Activated naive CD4-positive, alpha-beta T cell (primary cell): ENCODE measurements around the gene PCSK5.

Experiments
- DNase-seq, 4 experiments: peaks; one replicate each; lab custom pipeline; 2025; lab: John Stamatoyannopoulos, UW

PCSK5 gene

GRCh38 chr9:75921391-75922127 is 31.1 kb downstream of the PCSK5 start:
- DNase-seq = no peak

DNA sequence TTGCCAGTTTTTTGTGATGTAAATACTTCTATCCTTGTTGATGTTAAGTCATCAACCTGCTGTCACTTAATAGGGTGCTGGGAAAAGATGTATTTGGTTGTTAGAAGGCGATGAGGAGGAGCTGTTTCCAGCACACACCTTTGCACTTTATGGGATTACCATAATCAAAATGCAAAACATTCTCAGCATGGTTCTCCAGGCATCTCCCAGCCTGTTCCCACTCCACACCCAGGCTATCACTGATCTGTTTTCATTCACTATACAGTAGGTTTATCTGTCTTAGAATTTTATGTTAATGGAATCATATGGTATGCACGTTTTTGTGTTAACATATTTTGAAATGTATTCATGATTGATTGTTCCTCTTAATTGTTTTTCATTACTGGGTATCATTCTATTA is 35.9 kb downstream of the PCSK5 start:
- DNase-seq = no peak

DNA sequence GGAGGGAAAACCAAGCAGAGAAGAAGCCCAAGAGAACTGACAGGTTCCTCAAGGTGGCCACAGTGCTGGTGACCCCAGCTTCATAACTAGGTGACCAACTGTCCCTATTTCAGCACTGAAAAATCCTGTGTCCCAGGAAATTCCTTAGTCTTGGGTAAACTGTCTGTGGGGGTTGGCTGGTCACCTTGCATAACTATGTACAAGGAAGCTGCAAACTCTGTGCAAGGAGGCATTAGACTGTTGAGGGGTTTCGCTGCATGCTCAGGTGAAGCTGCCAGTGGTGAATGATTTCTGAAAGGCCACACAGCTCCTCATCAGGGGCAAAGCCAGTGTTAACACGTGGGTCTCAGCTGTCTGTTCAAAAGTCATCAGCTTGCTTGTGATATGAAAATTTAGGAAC is 36.9 kb downstream of the PCSK5 start:
- DNase-seq = no peak

DNA sequence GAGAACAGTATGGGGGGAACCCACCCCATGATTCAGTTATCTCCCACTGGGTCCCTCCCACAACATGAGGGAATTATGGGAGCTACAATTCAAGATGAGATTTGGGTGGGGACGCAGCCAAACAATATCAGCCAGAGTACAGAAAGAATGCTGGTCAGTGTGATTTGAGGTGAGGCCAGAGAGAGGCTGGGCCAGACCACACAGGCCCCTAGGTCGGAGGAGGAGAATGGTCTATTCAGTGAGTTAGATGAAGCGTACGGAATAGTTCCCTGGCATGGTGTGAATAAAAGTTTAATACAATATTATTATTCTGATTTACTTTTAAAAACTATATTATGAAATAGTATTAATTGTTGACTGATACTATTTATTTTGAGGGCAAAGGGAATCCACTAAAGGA is 39.7 kb downstream of the PCSK5 start:
- no peak for DNase-seq

DNA sequence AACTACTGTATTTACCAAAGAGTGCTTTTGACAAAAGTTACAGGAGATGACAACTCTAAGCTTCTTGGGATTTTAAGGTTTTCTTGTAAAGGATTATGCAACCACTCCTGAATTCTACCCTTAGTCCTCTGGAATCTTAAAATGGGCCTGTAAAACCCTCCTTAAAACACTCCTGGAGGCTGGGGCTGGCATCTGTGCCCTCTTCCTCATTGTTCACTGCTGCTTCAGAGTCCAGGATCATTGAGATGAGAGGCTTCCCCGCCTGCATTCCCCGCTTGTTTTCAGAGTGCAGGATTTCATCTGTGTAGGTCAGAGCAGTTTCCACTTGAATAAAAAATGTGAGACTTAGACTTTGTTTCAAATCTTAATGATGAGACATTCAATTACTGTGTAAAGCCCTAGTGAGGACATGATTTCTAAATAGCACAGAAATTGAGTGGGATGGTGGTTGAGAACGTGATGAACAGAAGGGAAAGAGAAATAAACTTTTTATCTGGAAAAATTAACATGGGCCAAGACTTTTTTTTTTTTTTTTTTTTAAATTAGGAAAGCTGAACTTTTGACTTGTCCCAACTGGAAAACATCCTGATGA is 40.4 kb downstream of the PCSK5 start:
- no peak for DNase-seq

DNA sequence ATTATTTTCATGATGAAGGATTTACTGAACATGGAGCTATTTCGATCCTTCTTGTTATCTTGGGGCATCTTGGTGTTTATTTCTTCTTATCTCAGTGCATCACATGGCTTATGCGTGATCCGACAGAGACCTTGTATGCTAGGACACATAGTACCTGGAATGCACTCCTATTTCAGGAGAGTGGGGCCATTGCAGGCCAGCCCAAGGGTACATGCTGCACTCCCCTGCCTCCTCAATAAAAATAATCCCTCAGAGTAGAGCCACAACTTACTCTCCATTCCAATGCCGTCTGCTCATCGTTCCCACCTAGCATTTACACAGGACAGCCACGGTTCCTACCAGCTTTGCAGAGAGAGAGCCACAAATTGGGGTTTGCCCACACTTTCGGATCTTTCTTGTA is 43.5 kb downstream of the PCSK5 start:
- no peak for DNase-seq

DNA sequence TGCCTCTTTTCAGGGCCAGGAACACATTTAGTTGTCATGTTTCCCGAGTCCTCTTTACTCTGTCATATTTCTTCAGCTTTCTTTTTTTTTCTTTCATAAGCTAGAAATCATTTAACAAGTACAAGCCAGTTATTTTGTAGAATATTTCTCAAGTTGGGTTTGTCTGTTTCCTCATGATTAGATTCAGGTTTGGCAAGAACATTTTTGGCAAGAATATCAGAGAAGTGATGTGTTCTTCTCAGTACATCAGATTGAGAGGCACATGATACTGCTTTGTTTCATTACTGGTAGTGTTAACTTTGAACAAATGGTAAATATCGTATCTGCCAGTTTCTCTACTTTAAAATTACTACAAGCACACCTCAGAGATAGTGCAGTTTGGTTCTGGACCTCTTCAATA is 45.1 kb downstream of the PCSK5 start:
- DNase-seq = no peak

- no peak for DNase-seq
Observed at GRCh38 chr9:75937521-75938258, 47.2 kb downstream of the PCSK5 start.

GRCh38 chr9:75938946-75939345 is 48.5 kb downstream of the PCSK5 start:
- no peak for DNase-seq

- no peak for DNase-seq
Observed at GRCh38 chr9:75939536-75940111, 49.2 kb downstream of the PCSK5 start.

GRCh38 chr9:75941066-75941465 is 50.6 kb downstream of the PCSK5 start:
- DNase-seq = no peak

DNA sequence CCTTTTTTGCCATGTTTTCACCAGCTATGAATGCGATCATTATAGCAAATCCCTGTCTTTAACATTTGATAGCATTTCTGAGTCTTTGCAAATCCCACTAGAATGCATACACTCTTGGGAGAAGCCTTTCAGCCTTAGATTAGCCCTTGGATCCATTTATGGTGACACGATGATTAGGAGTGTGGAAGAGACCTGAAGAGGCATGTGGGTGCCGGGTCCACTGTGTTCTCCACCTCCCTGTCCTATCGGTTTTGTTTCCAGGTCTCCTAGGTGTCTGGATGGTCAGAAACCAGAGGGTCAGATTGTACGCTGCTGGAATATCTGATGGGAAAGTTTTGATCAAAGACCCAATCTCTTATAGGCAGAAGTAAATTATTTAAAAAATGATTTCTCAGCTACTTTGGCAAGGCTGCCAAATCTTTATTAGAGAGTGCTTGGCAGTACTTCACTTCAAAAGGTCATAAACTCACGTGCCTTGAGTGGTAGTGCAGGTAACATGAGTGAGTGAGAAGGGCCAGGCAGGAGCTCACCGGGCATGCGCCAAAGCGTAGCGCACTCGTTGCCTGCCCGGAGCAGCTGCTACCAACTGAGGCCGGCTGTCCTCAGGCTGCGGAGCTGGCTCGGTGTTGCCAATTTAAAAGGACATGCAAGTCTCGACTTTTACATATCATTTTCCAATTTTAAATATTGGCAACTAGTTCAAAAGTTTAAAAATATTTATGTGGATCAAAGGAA is 51.3 kb downstream of the PCSK5 start:
- no peak for DNase-seq

GRCh38 chr9:75946766-75947165 is 56.3 kb downstream of the PCSK5 start:
- DNase-seq = no peak

- DNase-seq = no peak
Observed at GRCh38 chr9:75947233-75947632, 56.8 kb downstream of the PCSK5 start.

DNA sequence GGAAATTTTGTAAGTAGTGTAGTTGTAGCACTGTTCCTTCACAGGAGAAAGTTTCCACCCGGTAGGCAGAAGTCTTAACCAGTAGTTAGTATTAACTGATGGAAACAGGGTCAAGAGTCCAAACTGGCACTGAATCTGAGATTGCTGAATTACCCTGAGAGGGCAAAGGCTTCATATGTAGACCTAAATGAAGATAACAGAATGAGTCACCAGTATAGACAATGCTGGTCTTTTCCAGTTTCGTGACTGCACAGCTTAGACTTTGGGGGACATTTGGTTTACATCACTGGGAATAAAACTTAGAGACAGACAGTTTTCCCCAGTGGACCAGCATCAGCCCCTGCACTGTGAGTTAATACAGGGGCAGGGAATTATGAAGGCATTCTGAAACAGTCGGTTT is 60.5 kb downstream of the PCSK5 start:
- no peak for DNase-seq

- DNase-seq = no peak
Observed at GRCh38 chr9:75953218-75953617, 62.7 kb downstream of the PCSK5 start.

- no peak for DNase-seq
Observed at GRCh38 chr9:75956161-75956560, 65.7 kb downstream of the PCSK5 start.

DNA sequence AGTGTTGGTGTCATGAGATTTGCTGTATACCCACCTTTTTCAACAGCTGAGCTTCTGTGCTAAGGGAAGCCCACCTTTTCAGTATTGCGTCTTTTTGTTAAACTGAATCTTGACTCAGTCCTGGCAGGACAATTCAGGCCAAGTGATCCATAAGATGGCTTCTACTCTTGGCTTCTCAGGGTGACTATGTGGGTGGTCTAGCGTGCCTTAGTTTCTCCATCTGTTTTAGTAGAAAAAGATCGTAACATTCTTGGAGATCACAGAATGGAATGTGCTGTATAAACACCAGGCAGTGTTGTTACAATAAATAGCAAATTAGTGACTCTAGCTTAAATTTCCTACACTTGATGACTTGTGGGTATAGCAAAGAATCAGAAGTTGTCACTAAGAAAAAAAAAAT is 66.6 kb downstream of the PCSK5 start:
- no peak for DNase-seq

DNA sequence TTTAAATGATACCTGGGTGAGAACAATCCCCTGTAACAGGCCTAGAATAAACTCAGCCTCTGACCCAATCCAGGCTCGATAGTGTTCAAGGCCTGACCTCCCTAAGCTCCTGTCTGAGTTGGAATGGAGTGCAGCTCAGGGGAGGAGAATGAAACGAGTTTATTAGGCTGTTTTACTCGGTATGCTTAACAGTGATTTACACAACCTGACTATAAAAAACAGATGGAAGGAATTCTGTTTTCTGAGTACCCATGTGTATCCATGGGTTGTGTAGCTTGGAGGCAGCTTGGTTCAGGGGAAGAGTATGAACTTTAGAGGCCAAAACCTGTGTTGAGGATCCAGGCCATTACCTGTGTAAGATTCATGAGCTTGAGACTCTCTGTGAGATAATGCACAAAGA is 67.8 kb downstream of the PCSK5 start:
- no peak for DNase-seq

- no peak for DNase-seq
Observed at GRCh38 chr9:75960551-75960950, 70.1 kb downstream of the PCSK5 start.

DNA sequence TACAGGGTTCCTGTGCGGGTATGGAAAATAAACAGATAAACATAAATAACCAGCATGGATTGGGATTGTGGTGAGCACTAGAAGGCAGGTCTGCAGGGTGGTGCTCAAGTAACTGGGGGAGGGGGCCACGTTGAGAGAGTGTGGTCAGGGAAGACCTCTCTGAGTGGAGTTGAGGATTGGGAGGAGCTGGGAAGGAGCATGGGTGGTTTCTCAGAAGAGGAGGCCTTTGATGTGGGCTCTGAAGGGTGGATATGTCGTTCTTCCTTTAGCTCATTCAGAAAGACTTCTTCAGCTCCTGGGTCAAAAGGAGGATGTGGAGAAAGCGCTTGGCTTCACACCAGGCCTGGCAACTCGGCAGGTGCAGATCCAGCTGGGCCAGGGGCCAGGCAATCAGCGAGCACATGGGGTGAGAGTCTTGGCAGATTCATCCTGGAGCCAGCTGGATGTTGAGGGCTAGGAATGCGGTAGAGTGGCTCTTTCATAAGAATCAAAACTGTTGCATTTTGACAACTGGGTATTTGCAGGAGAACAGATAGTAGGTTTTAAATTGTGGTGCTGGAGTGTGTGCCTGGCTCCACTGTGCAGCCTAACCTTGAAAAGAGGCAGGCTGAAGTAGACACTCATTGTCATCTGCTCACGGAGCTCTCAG is 71.7 kb downstream of the PCSK5 start:
- no peak for DNase-seq

- DNase-seq = no peak
Observed at GRCh38 chr9:75962662-75963036, 72.2 kb downstream of the PCSK5 start.
